ENCODE results near the gene GLT1D1. TPM values are rescaled to one million over a fixed set of nuclear protein-coding genes. Genes with fewer than 3 reads are reported as not detected.

The GLT1D1 gene
- polyA plus RNA-seq, 1 of the 3 experiments (the other 2 are of a cell fraction): 0.05 TPM

DNA sequence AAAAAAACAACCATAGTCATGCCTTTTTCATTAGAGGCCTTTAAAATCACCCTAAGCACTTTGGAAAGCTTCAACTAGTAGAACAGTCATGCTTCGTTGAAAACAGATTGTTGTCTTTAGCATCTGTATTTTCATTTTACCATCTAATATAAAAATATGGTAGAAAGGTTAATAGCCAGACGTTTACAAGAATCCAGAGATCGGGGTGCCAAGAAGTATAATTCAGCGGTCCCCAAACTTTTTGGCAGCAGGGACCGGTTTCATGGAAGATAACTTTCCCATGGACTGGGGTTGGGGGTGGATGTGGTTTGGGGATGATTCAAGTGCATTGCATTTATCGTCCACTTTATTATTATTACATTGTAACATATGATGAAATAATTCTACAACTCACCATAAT lies 138.4 kb downstream of the GLT1D1 start:
- TF ChIP-seq, protein P1, sequence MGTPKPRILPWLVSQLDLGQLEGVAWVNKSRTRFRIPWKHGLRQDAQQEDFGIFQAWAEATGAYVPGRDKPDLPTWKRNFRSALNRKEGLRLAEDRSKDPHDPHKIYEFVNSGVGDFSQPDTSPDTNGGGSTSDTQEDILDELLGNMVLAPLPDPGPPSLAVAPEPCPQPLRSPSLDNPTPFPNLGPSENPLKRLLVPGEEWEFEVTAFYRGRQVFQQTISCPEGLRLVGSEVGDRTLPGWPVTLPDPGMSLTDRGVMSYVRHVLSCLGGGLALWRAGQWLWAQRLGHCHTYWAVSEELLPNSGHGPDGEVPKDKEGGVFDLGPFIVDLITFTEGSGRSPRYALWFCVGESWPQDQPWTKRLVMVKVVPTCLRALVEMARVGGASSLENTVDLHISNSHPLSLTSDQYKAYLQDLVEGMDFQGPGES (IDR thresholded peaks at IDR 0.05; ENCODE audit: low read depth, low read length): no peak
- TF ChIP-seq SIN3A (IDR thresholded peaks at IDR 0.05; ENCODE audit: borderline replicate concordance, low read depth, low read length): no peak
- no peak for TF ChIP-seq RAD21 (IDR thresholded peaks at IDR 0.05; ENCODE audit: low read length)
- TF ChIP-seq GATA2 (CRISPR knock-in tag; IDR thresholded peaks at IDR 0.05): no peak
- no peak for TF ChIP-seq SMC3 (IDR thresholded peaks at IDR 0.05; ENCODE audit: low read depth, low read length)
- TF ChIP-seq, protein P2, sequence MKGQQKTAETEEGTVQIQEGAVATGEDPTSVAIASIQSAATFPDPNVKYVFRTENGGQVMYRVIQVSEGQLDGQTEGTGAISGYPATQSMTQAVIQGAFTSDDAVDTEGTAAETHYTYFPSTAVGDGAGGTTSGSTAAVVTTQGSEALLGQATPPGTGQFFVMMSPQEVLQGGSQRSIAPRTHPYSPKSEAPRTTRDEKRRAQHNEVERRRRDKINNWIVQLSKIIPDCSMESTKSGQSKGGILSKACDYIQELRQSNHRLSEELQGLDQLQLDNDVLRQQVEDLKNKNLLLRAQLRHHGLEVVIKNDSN (IDR thresholded peaks at IDR 0.05; ENCODE audit: borderline replicate concordance, low read depth): no peak
- no peak for TF ChIP-seq NFIC (IDR thresholded peaks at IDR 0.05; ENCODE audit: borderline replicate concordance)
- no peak for TF ChIP-seq POLR2AphosphoS5 (IDR thresholded peaks at IDR 0.05; ENCODE audit: low read depth, low read length)
- TF ChIP-seq ELF1 (IDR thresholded peaks at IDR 0.05): no peak
- TF ChIP-seq, protein P3, sequence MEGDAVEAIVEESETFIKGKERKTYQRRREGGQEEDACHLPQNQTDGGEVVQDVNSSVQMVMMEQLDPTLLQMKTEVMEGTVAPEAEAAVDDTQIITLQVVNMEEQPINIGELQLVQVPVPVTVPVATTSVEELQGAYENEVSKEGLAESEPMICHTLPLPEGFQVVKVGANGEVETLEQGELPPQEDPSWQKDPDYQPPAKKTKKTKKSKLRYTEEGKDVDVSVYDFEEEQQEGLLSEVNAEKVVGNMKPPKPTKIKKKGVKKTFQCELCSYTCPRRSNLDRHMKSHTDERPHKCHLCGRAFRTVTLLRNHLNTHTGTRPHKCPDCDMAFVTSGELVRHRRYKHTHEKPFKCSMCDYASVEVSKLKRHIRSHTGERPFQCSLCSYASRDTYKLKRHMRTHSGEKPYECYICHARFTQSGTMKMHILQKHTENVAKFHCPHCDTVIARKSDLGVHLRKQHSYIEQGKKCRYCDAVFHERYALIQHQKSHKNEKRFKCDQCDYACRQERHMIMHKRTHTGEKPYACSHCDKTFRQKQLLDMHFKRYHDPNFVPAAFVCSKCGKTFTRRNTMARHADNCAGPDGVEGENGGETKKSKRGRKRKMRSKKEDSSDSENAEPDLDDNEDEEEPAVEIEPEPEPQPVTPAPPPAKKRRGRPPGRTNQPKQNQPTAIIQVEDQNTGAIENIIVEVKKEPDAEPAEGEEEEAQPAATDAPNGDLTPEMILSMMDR (IDR thresholded peaks at IDR 0.05): no peak
- Histone ChIP-seq H3K4me2 (no peak overlapping the region), H3K4me3 (ENCODE audit: low read depth in 2 of 2, low read length in 1 of 2) (no peak overlapping the region), H3K9me3 (no peaks in the 10 kb centered on the region), H3K36me3 (replicated peaks in 1 of 2; ENCODE audit: control insufficient read depth in 1 of 2, insufficient read depth in 2 of 2, low read length in 1 of 2) (no peaks in the 10 kb centered on the region), H3K79me2 (ENCODE audit: insufficient read depth) (no peaks in the 10 kb centered on the region), H3K9ac (no peak overlapping the region), H4K20me1 (ENCODE audit: insufficient read depth) (no peaks in the 10 kb centered on the region), H3K9me2 (no peaks in the 10 kb centered on the region), H3K27me3 (ENCODE audit: insufficient read depth) (no peaks in the 10 kb centered on the region), H3F3A (replicated peaks; ENCODE audit: insufficient read depth) (no peaks in the 10 kb centered on the region), H3K4me1 (ENCODE audit: control insufficient read depth in 1 of 2, insufficient read depth in 2 of 2, low read depth in 1 of 2, low read length in 1 of 2) (no peaks in the 10 kb centered on the region), H2AFZ (ENCODE audit: low read depth) (no peak overlapping the region), H3K27ac (ENCODE audit: low read depth in 2 of 2, low read length in 1 of 2) (no peak overlapping the region)
- POLR2A ChIA-PET: no interaction called here
- DNase-seq: no peak
- CTCF ChIA-PET: no interaction called here
- 33% methylated on average over 6 of the region's 6 CpGs for WGBS (ENCODE audit: low lambda C conversion rate)

DNA sequence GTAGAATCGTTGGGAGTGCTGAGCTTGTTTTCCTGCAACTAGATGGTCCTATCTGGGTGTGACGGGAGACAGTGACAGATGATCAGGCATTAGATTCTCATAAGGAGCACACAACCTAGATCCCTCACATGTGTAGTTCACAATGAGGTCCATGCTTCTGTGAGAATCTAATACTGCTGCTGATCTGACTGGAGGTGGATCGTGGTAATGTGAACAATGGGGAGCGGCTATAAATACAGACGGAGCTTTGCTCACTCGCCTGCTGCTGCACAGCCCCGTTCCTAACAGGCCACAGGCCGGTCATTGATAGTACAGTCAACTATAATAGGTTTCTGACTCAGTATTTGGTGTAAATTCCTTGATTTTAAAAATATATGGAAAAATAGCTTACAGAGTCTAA lies 138.8 kb downstream of the GLT1D1 start:
- H3K79me2 ChIP-seq (ENCODE audit: insufficient read depth): no peaks in the 10 kb centered on the region
- no peak for DNase-seq
- no peak overlapping the region for H3K9ac ChIP-seq
- H3K27ac ChIP-seq (ENCODE audit: low read depth in 2 of 2, low read length in 1 of 2): no peak overlapping the region
- no peaks in the 10 kb centered on the region for H3K9me2 ChIP-seq
- POLR2A ChIA-PET: no interaction called here
- TF ChIP-seq, protein P4, sequence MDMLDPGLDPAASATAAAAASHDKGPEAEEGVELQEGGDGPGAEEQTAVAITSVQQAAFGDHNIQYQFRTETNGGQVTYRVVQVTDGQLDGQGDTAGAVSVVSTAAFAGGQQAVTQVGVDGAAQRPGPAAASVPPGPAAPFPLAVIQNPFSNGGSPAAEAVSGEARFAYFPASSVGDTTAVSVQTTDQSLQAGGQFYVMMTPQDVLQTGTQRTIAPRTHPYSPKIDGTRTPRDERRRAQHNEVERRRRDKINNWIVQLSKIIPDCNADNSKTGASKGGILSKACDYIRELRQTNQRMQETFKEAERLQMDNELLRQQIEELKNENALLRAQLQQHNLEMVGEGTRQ (IDR thresholded peaks at IDR 0.05; ENCODE audit: borderline replicate concordance, low read depth, low read length): no peak
- no peak for TF ChIP-seq RXRA (IDR thresholded peaks at IDR 0.05; ENCODE audit: borderline replicate concordance, low read depth)
- no peaks in the 10 kb centered on the region for H3K4me1 ChIP-seq (ENCODE audit: control insufficient read depth in 1 of 2, insufficient read depth in 2 of 2, low read depth in 1 of 2, low read length in 1 of 2)
- 13% methylated on average over 8 of the region's 8 CpGs for WGBS (ENCODE audit: low lambda C conversion rate)
- H3K9me3 ChIP-seq: no peaks in the 10 kb centered on the region
- H3K36me3 ChIP-seq (replicated peaks in 1 of 2; ENCODE audit: control insufficient read depth in 1 of 2, insufficient read depth in 2 of 2, low read length in 1 of 2): no peaks in the 10 kb centered on the region
- H2AFZ ChIP-seq (ENCODE audit: low read depth): no peak overlapping the region
- no peak overlapping the region for H3K4me3 ChIP-seq (ENCODE audit: low read depth in 2 of 2, low read length in 1 of 2)
- no peaks in the 10 kb centered on the region for H3K27me3 ChIP-seq (ENCODE audit: insufficient read depth)
- CTCF ChIA-PET: no interaction called here
- no peak overlapping the region for H3K4me2 ChIP-seq
- H4K20me1 ChIP-seq (ENCODE audit: insufficient read depth): no peaks in the 10 kb centered on the region
- no peaks in the 10 kb centered on the region for H3F3A ChIP-seq (replicated peaks; ENCODE audit: insufficient read depth)
